CD4-positive, alpha-beta T cell treated with Interleukin-17A for 1 hour (primary cell): Measurements from ENCODE around the gene CAPN9.
"Not testable (repeated sequence)": the region's sequence is repeated elsewhere in the genome, so short reads cannot be mapped to it uniquely, and the experiment has no call there.

ENCODE experiments used
- DNase-seq: peaks from one replicate; pipeline ENCODE4 v3.0.0-alpha.2; 2020

Gene CAPN9, protein sequence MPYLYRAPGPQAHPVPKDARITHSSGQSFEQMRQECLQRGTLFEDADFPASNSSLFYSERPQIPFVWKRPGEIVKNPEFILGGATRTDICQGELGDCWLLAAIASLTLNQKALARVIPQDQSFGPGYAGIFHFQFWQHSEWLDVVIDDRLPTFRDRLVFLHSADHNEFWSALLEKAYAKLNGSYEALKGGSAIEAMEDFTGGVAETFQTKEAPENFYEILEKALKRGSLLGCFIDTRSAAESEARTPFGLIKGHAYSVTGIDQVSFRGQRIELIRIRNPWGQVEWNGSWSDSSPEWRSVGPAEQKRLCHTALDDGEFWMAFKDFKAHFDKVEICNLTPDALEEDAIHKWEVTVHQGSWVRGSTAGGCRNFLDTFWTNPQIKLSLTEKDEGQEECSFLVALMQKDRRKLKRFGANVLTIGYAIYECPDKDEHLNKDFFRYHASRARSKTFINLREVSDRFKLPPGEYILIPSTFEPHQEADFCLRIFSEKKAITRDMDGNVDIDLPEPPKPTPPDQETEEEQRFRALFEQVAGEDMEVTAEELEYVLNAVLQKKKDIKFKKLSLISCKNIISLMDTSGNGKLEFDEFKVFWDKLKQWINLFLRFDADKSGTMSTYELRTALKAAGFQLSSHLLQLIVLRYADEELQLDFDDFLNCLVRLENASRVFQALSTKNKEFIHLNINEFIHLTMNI

DNA sequence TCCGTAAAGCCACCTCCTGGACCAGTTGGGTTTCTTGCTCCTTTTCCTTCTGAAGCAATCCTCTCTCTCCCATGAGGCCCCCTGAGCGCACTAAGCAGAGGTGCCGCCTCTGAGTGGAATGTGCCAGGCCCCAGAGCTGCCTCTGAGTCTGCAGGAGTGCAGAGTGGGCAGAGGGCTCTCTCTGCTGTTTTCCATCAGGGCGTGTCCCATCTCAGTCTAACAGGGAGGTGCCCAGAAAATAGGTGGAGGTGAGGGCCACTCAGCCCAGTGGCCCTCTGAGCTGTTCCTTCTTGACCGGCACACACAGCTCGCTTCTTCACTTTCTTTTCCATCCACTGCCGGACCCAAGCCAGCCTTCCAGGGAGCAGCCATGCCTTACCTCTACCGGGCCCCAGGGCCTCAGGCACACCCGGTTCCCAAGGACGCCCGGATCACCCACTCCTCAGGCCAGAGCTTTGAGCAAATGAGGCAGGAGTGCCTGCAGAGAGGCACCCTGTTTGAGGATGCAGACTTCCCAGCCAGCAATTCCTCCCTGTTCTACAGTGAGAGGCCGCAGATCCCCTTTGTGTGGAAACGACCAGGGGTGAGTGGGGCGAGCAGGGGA lies at the start of gene CAPN9:
CAPN9 (plus strand) TSS at position 262 of the 604 bp plus-strand sequence; CDS start at position 371, 109 bp downstream.
- no peak for DNase-seq

DNA sequence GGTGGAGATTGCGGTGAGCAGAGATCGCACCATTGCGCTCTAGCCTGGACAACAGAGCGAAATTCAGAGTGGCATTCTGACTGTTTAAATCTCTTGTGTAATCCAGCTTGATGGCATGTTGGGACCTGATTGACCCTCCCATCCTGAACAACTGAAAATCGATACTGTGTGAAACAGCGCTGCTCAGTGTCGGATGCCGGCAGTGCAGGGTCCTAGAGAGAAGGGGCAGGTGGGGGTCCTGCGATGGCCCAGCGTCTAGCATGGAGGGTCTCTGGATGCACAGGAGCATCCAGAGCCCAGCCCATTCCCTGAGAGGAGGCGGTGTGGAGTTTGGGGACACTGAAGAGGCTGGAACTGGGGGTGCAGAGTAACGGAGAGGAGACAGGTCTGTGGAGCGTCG lies 49.1 kb upstream of the CAPN9 start:
- no peak for DNase-seq

DNA sequence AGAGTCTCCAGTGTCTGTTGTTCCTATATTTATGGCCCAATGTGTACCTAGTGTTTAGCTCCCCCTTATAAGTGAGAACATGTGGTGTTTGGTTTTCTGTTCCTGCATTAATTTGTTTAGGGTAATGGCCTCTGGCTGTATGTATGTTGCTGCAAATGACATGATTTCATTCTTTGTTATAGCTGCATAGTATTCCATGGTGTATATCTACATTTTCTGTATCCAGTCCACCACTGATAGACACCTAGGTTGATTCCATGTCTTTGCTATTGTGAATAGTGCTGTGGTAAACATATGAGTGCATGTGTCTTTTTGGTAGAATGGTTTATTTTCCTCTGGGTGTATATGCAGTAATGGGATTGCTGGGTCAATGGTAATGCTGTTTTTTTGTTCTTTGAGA lies 48.2 kb upstream of the CAPN9 start:
- not testable (repeated sequence) for DNase-seq

DNA sequence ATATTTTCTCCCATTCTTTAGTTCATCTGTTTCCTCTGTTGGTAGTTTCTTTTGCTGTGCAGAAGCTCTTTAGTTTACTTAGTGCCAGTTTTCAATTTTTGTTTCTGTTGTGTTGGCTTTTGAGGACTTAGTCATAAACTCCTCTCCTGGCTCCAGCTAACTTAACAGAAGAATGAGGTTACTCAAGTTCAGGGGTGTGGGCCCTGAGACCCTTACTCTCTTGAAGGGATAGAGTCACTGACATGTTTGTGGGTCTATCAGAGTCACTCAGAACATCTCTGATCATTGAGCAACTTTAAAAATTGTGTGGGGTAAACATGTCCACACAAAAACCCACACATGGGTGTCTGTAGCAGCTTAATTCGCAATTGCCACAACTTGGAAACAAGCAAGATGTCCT lies 47.5 kb upstream of the CAPN9 start:
- DNase-seq, result no peak

DNA sequence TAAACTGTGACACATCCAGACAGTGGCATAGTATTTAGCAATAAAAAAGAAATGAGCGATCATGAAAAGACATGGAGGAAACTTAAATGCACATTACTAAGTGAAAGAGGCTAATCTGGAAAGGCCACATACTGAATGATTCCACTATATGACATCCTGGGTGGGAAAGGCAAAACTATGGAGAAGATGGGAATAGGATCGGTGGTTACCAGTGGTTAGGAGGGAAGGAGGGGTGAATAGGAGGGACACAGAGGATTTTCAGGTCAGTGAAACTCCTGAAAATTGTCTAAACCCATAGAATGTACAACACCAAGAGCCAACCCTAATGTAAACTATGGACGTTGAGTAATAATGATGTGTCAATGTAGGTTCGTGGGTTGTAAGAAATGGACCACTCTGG lies 47.1 kb upstream of the CAPN9 start:
- DNase-seq, result no peak

DNA sequence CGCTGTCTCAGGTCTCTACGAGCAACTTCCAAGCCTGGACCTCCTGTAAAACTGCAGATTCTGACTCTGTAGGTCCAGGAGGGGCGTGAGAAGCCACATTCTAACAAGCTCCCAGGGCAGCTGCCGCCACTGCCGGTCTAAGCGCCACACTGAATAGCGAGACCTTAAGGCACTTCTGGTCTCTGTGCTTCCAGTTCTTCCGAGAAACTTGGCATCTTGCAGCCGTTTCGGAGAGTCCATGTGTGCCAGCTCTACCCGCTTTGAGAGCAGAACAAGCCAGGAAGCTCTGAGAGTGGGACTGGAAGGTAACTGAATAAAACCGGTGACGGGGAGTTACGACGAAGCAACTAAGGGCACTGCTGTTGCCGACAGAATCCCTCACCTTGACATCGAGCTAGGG lies 45.8 kb upstream of the CAPN9 start:
- DNase-seq, result no peak

DNA sequence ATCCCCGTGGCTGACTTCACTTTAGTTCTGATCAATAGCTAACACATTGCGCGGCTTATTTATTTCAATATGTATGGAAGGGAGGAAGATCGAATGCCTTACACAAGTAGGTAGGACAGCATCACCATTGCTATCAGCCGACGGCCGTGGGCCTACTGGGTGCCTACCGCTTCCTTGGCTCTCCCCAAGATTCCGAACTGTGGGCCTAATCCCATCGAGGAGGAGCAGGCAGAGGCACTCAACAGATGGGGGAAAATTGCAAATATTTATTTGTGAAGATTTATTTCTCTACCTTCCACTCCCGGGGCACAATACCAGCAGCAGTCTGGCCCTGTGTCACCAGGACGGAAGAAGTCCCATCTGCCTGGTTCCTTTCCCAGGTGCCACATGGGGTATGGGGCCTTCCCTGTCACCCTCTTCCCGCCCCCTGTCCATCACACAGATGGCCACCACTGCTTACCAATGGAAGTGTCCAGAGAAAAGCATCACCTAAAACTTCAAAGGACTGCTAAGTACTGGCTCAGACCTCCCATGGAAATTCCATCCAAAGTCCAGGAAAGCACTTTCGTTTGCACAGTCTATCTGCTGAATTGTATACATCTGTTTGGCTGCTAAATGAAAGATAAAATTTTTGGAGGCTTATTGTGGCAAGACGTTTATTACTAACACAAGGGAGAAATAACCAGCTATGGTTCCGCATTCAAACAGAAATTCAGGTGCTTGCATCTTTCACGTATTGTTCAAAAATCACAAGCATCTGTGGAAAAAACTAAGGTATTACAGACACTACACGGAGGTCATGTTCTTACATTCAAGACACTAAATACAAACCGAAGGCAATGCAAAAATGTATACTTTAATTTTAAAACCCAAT lies 45.1 kb upstream of the CAPN9 start:
- no peak for DNase-seq

DNA sequence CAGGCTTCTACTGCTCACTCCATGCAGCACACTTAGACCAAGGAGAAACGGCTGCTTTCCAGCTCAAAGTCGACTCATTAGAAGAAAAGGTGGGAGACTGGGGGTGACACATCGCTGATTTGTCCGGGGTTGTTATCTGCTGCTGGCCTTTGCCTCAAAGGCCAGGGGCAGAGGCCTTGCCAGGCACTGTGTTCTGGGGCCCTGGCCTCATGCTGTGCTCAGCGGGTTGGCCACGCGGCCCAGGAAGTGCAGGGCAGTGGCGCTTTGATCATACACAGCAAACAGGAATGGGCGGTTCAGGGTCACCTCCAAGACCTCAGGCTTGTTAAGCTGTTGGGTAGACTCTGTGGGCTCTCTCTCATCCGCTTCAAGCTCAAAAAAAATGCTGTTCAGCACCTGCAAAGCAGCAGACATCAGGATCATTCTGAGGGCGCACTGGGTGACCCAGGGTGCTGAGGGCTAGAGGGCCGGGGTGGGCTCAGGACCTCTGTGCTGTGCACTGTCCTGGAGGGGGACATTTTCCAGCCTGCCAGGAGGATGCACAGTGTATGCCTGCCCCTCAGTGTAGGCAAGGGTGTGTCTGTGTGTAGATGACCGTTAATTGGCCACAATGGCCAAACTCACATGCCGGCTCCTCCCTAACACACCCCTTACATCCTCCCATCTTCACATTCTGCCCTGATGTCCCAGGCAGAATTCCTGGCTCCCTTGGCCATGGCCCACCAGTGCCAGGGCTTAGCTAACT lies 44.1 kb upstream of the CAPN9 start:
- DNase-seq, result no peak

DNA sequence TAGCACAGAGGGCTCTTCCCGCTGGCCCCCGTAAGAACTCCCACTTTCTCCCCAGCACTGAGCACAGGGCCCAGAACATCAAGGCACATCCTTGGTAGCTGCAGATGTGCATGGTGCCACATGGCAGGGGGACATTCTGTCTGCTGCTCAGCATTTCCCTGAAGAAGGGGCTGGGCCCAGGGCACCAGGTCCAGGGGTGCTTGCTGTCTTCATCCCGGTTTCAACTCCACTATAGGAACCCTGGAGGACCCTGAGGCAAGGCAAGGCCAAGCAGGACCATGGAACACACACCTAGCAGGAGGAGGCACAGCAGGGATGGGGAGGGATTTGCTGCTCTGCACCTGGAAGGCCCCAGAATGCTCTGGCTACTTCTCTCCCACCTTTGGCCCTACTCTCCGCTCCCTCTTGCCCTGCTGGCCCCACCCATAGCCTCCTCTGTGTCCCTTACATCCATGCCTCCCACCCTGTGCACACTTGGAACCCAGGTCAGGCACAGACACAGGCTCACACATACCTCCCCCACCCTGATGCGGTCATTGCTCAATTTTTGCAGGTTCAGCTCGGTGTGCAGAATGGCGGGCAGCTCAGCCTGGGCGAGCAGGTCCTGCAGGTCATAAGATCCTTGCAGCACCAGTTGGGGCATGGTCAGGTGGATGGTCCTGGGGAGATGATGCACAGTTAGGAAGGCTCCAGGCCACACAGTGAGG lies 43.4 kb upstream of the CAPN9 start:
- no peak for DNase-seq

DNA sequence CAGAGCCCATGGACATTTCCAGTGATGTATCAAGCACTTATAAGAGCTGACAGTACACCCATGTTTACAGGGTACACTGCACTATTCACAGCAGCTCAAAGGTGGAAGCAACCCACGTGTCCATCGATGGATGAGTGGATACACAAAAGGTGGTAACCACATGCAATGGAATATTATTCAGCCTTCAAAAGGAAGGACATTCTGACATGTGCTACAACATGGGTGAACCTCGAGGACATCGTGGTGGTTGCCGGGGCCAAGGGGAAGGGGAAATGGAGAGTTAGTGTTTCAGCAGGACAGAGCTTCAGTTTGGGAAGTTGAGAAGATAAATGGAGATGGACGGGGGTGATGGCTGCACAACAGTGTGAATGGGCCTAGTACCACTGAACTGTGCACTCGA lies 42.4 kb upstream of the CAPN9 start:
- DNase-seq, result no peak

DNA sequence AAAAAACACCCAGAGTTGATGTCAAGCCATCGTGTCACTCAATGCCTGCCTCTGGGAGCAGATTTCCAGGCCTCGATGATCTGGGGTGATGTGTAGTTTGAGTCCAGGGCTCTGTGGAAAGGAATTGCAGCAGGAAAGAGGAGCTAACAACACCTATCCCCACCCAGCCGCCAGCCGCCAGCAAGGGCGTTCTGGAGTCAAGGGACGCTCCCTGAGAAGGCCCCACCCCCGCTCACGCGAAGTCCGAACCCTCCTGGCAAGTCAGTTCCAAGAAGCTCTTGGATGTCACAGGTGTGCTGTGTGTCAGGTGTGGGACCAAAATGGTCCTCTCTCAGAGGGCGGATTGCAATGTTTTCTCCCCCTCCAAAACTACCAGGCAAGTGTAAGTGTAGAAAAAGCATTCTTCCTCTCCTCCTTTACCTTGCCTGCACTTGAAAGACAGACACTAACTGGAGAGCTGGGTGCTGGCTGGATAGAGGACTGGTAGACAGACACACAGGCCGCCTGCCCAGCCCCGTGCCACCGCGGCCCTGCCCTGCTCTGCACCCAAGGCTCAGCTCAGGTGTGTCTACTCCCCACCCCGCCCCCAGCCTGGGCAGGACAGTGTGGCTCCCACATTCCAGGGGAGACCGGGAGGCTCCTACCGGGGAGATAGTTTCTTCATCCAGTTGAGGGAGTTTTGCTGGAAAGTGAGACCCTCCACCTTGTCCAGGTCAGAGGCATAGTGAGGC lies 41.7 kb upstream of the CAPN9 start:
- DNase-seq, result no peak

DNA sequence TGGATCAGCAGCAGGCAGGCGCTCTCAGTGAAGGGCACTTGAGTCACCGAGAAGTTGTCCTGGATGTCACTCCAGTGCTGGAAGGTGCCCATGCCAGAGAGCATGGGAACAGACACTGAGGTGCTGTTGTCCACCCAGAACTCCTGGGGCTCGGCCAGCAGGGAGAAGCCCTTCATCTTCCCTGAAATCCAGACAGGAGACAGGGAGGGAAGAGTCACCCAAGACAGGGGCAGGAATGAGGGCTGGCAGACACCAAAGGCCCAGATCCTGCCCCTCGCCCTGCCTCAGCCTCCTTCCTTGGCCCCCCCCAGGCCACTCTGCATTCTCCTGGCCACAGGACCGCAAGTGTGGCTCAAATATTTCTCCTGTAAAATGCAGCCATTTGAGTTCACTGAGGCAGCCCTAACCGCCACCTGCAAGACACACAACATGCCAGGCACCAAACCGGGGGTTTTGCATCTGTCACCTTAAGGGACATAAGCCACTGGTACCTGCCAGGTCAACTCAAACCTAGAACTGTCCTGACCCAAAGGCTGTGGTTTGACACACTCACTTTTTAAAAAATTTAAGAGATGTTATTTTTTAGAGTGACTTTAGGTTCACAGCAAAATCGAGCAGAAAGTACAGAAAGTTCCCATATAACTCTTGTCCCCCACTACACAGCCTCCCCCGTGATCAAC lies 41.0 kb upstream of the CAPN9 start:
- DNase-seq, result no peak

DNA sequence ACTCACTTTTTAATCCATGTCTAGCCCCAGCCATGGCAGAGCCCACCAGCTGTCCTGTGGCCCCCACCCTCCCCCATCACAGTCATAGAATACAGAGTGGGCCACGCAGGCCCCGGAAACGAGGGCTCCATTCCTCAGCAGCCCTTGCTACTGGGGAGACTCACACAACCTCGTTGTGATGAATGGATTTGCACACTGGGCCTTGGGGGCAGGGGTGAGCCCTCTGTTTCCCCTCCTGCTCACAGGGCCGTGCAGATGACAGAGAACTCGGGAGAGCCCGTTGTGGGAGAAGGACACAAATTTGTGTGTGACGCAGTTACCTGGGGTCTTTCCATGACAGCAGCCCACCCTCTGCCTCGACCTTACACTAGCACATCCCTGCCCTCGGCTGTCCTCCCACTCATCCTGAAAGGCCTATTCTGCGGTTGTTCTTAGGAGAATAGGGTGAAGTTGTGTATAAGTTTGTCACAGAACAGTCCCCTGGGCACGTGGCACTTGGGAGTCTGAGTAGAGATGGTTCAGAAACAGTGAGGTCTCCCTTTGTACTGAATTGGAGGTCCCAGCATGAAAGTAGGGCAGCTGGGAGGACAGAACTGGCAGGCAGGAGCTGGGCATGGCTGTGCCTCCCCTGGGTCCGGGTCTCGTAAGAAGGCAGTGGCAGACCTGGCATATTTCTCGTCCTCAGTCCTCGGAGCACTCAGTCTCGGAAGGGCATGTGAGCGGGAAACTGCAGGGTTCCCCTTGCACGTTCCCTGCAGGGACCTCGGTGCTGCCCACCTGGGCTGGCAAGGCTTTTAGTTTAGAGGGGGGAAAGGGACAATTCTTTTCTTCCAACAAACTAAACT lies 40.1 kb upstream of the CAPN9 start:
- DNase-seq, result no peak

DNA sequence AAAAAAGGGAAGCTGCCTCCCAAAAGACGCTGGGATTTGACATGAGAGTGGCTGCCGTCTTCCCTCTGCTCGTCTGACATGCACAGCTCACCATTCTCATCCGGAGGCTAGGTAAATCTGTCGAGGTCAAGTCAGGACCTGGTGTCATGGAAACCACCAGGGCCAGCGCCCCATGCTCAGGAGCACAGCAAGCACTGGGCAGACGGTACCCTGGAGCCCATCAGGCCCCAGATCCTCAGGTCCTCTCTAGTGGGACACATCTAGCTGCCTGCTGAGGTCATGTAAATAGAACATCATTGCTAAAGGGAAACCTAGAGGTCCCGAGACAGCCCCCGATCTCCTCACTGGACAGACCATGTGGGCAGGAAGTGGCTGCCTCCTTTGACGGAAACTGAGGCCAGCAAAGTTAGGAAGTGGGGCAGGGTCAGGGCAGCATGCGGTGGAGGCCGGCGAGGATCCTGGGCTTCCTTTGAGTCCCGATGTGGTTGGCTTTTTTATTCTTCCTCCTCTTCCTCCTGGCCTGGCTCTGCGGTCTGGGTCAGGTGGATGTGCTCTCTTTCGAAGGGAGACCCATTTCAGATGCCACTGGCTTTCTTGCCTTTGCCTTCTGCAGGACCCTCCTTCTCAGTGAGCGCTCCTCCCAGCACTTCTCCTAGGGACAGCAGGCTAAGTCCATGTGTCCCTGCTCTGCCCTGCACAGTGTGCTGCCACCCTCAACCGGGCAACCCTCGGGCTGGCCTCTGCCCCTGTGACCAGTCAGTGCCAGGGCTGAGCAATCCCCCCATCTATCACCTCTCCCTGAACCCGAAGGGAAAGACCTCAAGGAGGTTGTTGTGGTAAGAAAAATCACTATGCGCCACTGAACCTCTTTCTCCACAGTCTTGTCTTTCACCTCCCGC lies 39.2 kb upstream of the CAPN9 start:
- DNase-seq, result no peak

DNA sequence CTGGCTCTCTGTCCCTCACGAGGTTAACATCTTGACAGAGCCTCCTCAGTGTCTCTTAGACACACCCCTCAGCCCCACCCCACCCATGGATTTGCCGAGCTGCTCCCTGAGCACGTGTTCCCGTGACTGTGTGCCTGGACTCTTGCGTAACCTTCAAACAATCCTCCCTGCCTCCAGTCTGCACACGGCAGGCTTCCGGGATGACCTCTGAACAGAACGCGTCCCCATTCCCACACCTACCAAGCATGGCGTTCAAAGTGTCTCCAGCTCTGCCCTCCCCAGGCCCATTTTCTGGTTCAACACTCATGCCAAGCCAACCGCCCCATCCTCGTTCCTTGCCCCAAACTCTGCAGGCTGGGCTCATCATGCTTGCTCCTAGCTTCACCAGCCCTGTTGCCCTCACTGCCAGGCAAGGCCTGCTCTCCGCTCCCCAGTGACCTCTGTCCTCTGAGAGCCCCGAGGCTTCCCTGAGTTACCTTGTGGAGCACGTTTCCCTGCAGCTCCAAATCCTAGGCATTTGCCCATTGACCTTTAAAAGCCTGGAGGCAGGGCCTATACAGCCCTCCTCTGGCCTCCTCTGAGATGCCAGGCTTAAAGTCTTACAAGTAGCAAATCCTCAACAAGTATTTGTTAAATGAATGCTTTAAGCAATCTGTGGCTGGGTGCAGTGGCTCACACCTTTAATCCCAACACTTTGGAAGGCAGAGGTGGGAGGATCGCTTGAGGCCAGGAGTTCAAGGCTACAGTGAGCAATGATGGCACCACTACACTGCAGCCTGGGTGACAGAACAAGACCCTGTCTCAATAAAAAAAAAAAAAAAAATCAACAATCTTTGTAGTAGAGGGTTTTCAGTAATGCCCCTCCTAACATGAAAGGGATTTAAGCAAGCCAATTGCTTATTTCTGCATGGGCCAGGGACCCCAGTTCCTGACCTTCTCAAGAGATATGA lies 38.3 kb upstream of the CAPN9 start:
- DNase-seq, result no peak

DNA sequence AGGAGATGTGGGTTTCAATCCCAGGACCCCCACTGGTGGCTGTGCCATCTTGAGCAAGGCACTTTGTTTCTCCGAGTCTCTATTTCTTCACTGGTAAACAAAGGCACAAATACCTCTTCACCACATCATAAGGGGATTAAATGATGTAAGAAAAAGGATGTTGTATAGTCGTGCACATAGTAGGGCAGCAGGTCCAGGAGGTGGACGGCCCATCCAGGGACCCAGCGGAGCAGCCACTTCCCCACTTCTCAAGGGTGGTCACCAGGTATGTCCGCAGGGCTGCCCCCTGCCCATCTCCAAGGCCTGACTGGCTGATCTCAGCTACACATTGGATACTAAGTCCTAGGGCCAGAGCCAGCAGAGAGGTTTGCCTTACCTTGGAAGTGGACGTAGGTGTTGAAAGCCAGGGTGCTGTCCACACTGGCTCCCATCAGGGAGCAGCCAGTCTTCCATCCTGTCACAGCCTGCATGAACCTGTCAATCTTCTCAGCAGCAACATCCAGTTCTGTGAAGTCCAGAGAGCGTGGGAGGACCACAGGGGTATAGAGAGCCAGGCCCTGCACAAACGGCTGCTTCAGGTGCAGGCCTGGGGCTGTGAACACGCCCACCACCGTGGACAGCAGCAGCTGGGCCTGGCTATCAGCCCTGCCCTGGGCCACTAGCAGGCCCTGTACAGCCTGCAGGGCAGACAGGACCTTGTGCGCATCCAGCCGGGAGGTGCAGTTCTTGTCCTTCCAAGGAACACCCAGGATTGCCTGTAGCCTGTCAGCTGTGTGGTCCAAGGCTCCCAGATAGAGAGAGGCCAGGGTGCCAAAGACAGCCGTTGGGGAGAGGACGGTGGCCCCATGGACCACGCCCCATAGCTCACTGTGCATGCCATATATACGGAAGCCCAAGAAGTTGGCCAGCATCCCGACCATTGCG lies 37.3 kb upstream of the CAPN9 start:
- DNase-seq, result no peak
